Measurements from ENCODE around the gene CD44.

- TF ChIP-seq CTCF (IDR thresholded peaks at IDR 0.05) (no peak), POLR2AphosphoS5 (IDR thresholded peaks at IDR 0.05) (no peak), POLR2A (IDR thresholded peaks at IDR 0.05) (no peak)
Measured at GRCh38 chr11:35101223-35101622, 37.7 kb upstream of the CD44 start.
